Colonic mucosa (tissue), 4 donors: ENCODE results near the gene MYH7. TPM values are rescaled to one million over a fixed set of nuclear protein-coding genes. Genes with fewer than 3 reads are reported as not detected.

Experiments used
- DNase-seq: peaks from one replicate; pipeline ENCODE4 v3.0.0-alpha.2; 2020
- H3K27ac ChIP-seq: fragments of 200-600 bp; one replicate; pipeline ENCODE4 v1.8.0; 2021
- H3K27me3 ChIP-seq: fragments of 200-600 bp; one replicate; pipeline ENCODE4 v1.8.0; 2021
- H3K36me3 ChIP-seq: fragments of 200-600 bp; one replicate; pipeline ENCODE4 v1.8.0; 2021
- H3K4me1 ChIP-seq: fragments of 200-600 bp; one replicate; pipeline ENCODE4 v1.8.0; 2021; ENCODE audit warnings: mild to moderate bottlenecking
- H3K4me3 ChIP-seq: fragments of 200-600 bp; one replicate; pipeline ENCODE4 v1.8.0; 2021
- H3K9ac ChIP-seq, 2 donors: one replicate each; pipeline ENCODE4 v1.7.0; 2013; ENCODE audit warnings: control low read depth in 2 of 2, low read depth in 2 of 2, low read length in 2 of 2
- H3K9me3 ChIP-seq: fragments of 200-600 bp; one replicate; pipeline ENCODE4 v1.8.0; 2021
- CTCF ChIP-seq: fragments of 200-600 bp; IDR thresholded peaks from one replicate; pipeline ENCODE4 v1.8.0; 2022; ENCODE audit warnings: antibody characterized with exemption, mild to moderate bottlenecking
- intact Hi-C: fragments of 100-400 bp; cut with DNase I; formaldehyde crosslinking; loops from one replicate; pipeline ENCODE4 v1.14.1; 2022
- microRNA-seq: library from miRNA; unstranded; fragments of <30 nt; microRNA quantifications from one replicate; pipeline ENCODE4, GENCODE V29; 2019
- total RNA-seq, 2 donors: library from RNA; stranded (reverse); fragmentation: NEBNext Ultra II Directional in 1 of 2; extraction: Animal tissue kit (Norgen Biotek cat#: 25700) in 1 of 2; gene quantifications; one replicate each; pipeline ENCODE4 v1.2.1, GENCODE V29; 2021
- donor health status: healthy.
- donor health status: DM: no; HTN: no; CAD: no.
- donor health status: DM: no; HTN: no; CAD: no.

Gene MYH7
- total RNA-seq, 2 donors from 2014 or later: 1.2 TPM; not detected in 1

- no peak for DNase-seq
- Histone ChIP-seq H3K27me3 (peaks cover 22% of the 10 kb centered on the region), H3K4me3 (peak within 1 kb of the TSS; percentile 27), H3K9me3 (no peaks in the 10 kb centered on the region), H3K27ac (peak within 1 kb of the TSS; percentile 82), H3K4me1 (no peaks in the 10 kb centered on the region), H3K36me3 (no peaks in the 10 kb centered on the region), H3K9ac (peak within 1 kb of the TSS; percentile 61 to 76)
- no peak for TF ChIP-seq CTCF
- intact Hi-C loops: no loop called here
These were observed 70.3 kb downstream of the MYH7 start, which contains the start of gene EFS for GRCh38 chr14:23365036-23365731. EFS (minus strand) TSS chr14:23365172; CDS start chr14:23365025, 147 bp downstream.

- peak overlapping the region; percentile 27 for H3K4me3 ChIP-seq
- H3K36me3 ChIP-seq: no peaks in the 10 kb centered on the region
- intact Hi-C loops: no loop called here
- H3K9me3 ChIP-seq: no peaks in the 10 kb centered on the region
- H3K4me1 ChIP-seq: no peaks in the 10 kb centered on the region
- DNase-seq: no peak
- peak overlapping the region; percentile 61 to 76 for H3K9ac ChIP-seq
- no peak for TF ChIP-seq CTCF
- H3K27ac ChIP-seq: peak overlapping the region; percentile 82
- H3K27me3 ChIP-seq: peaks cover 22% of the 10 kb centered on the region
These were observed 71.1 kb downstream of the MYH7 start for GRCh38 chr14:23364164-23365035.

Small RNA genes lying within 50 kb of the gene (microRNA-seq; reads per million reads assigned to microRNA genes)
- not detected for gene MIR208A
- not detected for gene MIR208B

Other genes with a start within 250 kb of the MYH7 start
- gene RNF212B, start 197.7 kb downstream of the MYH7 start, total RNA-seq: not detected
- gene HOMEZ, start 149.5 kb downstream of the MYH7 start, total RNA-seq: 10 to 100 TPM; 16.5 to 21.9 TPM
- gene PPP1R3E, start 132.8 kb downstream of the MYH7 start, total RNA-seq: 10 to 100 TPM in 1 of 2 donors, 1 to 10 TPM in 1; 7.6 to 12.6 TPM
- 10 to 100 TPM; 26.2 to 42.7 TPM for gene BCL2L2, start 128.8 kb downstream of the MYH7 start, total RNA-seq
- gene PABPN1, start 114.2 kb downstream of the MYH7 start, total RNA-seq: 100 to 1,000 TPM; 122 to 197 TPM
- 1 to 10 TPM; 3.9 to 6.7 TPM for gene SLC22A17, start 82.8 kb downstream of the MYH7 start, total RNA-seq
- gene EFS, start 70.5 kb downstream of the MYH7 start, total RNA-seq: 1 to 10 TPM; 1.1 to 2.3 TPM
- gene IL25, start 62.9 kb downstream of the MYH7 start, total RNA-seq: not detected
- gene CMTM5, start 58.6 kb downstream of the MYH7 start, total RNA-seq: under 1 TPM; 0.40 to 0.66 TPM
- 1 to 10 TPM in 1 of 2 donors, not detected in 1; 1.6 TPM for gene MYH6, start 27.4 kb downstream of the MYH7 start, total RNA-seq
- gene NGDN, start 34.0 kb upstream of the MYH7 start, total RNA-seq: 10 to 100 TPM; 21.4 to 27.6 TPM
- 1 to 10 TPM; 1.8 to 2.0 TPM for gene ZFHX2, start 116.1 kb upstream of the MYH7 start, total RNA-seq
- gene THTPA, start 120.6 kb upstream of the MYH7 start, total RNA-seq: 10 to 100 TPM in 1 of 2 donors, 1 to 10 TPM in 1; 9.0 to 21.0 TPM
- 100 to 1,000 TPM; 154 to 214 TPM for gene AP1G2, start 132.1 kb upstream of the MYH7 start, total RNA-seq
- gene JPH4, start 143.1 kb upstream of the MYH7 start, total RNA-seq: under 1 TPM; 0.30 to 0.58 TPM
- gene DHRS2, start 200.7 kb upstream of the MYH7 start, total RNA-seq: 1 to 10 TPM in 1 of 2 donors, under 1 TPM in 1; 0.56 to 2.1 TPM